CD4-positive, alpha-beta T cell treated with Interleukin-15 for 4 hours (primary cell): ENCODE results near the gene TRAF3IP1.

Experiments
- DNase-seq: peaks from one replicate; pipeline ENCODE4 v3.0.0-alpha.2; 2020; ENCODE audit warnings: low spot score

The TRAF3IP1 gene

GRCh38 chr2:238408615-238409340, 88.5 kb downstream of the TRAF3IP1 start:
- DNase-seq = no peak

- DNase-seq = no peak
These were observed 89.3 kb downstream of the TRAF3IP1 start for GRCh38 chr2:238409341-238410199.

- DNase-seq = no peak
These were observed 91.9 kb downstream of the TRAF3IP1 start for GRCh38 chr2:238412067-238412767.

- no peak for DNase-seq
These were observed 93.0 kb downstream of the TRAF3IP1 start for GRCh38 chr2:238413368-238413767.

- peak; percentile 16 for DNase-seq
These were observed 94.9 kb downstream of the TRAF3IP1 start for GRCh38 chr2:238415036-238415764.

- no peak for DNase-seq
These were observed 95.6 kb downstream of the TRAF3IP1 start for GRCh38 chr2:238415893-238416292.

- no peak for DNase-seq
These were observed 98.1 kb downstream of the TRAF3IP1 start for GRCh38 chr2:238418196-238418998.

- DNase-seq = no peak
These were observed 98.8 kb downstream of the TRAF3IP1 start for GRCh38 chr2:238418999-238419546.

- DNase-seq = no peak
These were observed 100.1 kb downstream of the TRAF3IP1 start for GRCh38 chr2:238420442-238420841.

GRCh38 chr2:238420878-238421694, 100.8 kb downstream of the TRAF3IP1 start:
- DNase-seq = no peak

GRCh38 chr2:238421695-238422035, 101.3 kb downstream of the TRAF3IP1 start:
- no peak for DNase-seq

GRCh38 chr2:238422285-238422684, 102.0 kb downstream of the TRAF3IP1 start:
- DNase-seq = no peak

- DNase-seq = no peak
These were observed 102.6 kb downstream of the TRAF3IP1 start for GRCh38 chr2:238422940-238423339.

GRCh38 chr2:238423561-238424312, 103.4 kb downstream of the TRAF3IP1 start:
- no peak for DNase-seq

- DNase-seq = no peak
These were observed 104.0 kb downstream of the TRAF3IP1 start for GRCh38 chr2:238424313-238424700.

GRCh38 chr2:238425505-238425978, 105.2 kb downstream of the TRAF3IP1 start:
- no peak for DNase-seq

GRCh38 chr2:238425979-238426567, 105.8 kb downstream of the TRAF3IP1 start:
- no peak for DNase-seq

- peak; percentile 70 for DNase-seq
These were observed 106.5 kb downstream of the TRAF3IP1 start, which contains the start of gene ASB1 for GRCh38 chr2:238426568-238427434. ASB1 (plus strand) TSS chr2:238426927; CDS start chr2:238427071, 144 bp downstream.
